Pancreas (tissue), 10 donors: ENCODE results near the gene WNK1. TPM values are rescaled to one million over a fixed set of nuclear protein-coding genes. Genes with fewer than 3 reads are reported as not detected.
"Not testable (repeated sequence)": the region's sequence is repeated elsewhere in the genome, so short reads cannot be mapped to it uniquely, and the experiment has no call there.

ENCODE experiments used
- ATAC-seq, 4 donors: fragments of 200-7000 bp; cut with Tn5 transposase; one replicate each; pipeline versions ENCODE4 v1.8.0 to v1.9.1; 2020; ENCODE audit warnings: mild to moderate bottlenecking in 4 of 4, moderate library complexity in 4 of 4
- DNase-seq, 6 donors: peaks; one replicate each; pipeline ENCODE4 v3.0.0-alpha.2; 2020
- FAIRE-seq: peaks from 2 replicates; lab custom pipeline; 2012; peaks lifted over from hg19 to GRCh38; lab: Jason Lieb, UNC
- H3K27ac ChIP-seq, 4 donors: fragments of 200-600 bp; sonication (generic); 1 replicate in 3 of 4; 2 replicates in 1 of 4; pipeline versions ENCODE4 v1.5.0 to v1.8.0; 2020
- H3K27me3 ChIP-seq, 4 donors: fragments of 200-600 bp; one replicate each; pipeline ENCODE4 v1.8.0; 2021
- H3K36me3 ChIP-seq, 3 donors: fragments of 200-600 bp; sonication (generic) in 1 of 3; one replicate each; pipeline versions ENCODE4 v1.5.0 to v1.8.0; 2020 to 2021
- H3K4me1 ChIP-seq, 3 donors: fragments of 200-600 bp; one replicate each; pipeline ENCODE4 v1.8.0; 2021
- H3K4me3 ChIP-seq, 4 donors: fragments of 200-600 bp; sonication (generic) in 2 of 4; one replicate each; pipeline versions ENCODE4 v1.5.0 to v1.8.0; 2020 to 2021
- H3K9me3 ChIP-seq, 4 donors: fragments of 200-600 bp; one replicate each; pipeline ENCODE4 v1.8.0; 2021
- WGBS, 2 donors: extraction: QIAGEN DNeasy Blood & Tissue Kit; methylation state at CpG; one replicate each; pipeline ENCODE4 v1.1.7; 2013; 5-methylcytosine and 5-hydroxymethylcytosine counted together
- intact Hi-C, 3 donors: fragments of 100-400 bp; cut with DNase I; formaldehyde crosslinking; loops; one replicate each; pipeline versions ENCODE4 v1.11.1 to v1.14.2; 2022
- polyA plus RNA-seq, 2 donors: library from polyadenylated mRNA; stranded (reverse); fragments of 200-250 nt; gene quantifications; one replicate each; pipeline ENCODE4 v1.2.3, GENCODE V29; 2013
- total RNA-seq, 6 donors: library from RNA; stranded (reverse); fragmentation: NEBNext Ultra II Directional in 4 of 6; extraction: Animal tissue kit (Norgen Biotek cat#: 25700) in 4 of 6; gene quantifications; one replicate each; pipeline versions ENCODE4 v1.2.1 to v1.2.4, GENCODE V29; 2021 to 2023
- TF ChIP-seq, protein P1 (sequence below), 4 donors: fragments of 200-600 bp; sonication (generic) in 3 of 4; IDR thresholded peaks; one replicate each; pipeline versions ENCODE4 v1.5.0 to v1.8.0; 2021; ENCODE audit warnings: antibody characterized with exemption in 4 of 4
- donor health status: healthy with polysubstance abuse.
- donor health status: DM: no; HTN: no; CAD: no; lungs with moderate emphysema.
- donor health status: DM: no; HTN: no; CAD: no.
- donor health status: control.
- donor health status: control.
- donor health status: Bipolar disorder and iron deficiency.
- donor health status: DM: yes; HTN: yes; CAD: no.
- donor health status: DM: no; HTN: no; CAD: no.
- donor health status: DM: no; HTN: no; CAD: no.
- donor health status: DM: yes; HTN: yes; CAD: no.

WNK1 gene
- total RNA-seq (10 to 100 TPM; 36.8 to 73.9 (median 40.1) TPM), polyA plus RNA-seq (10 to 100 TPM; 10.9 to 11.4 TPM)

DNA sequence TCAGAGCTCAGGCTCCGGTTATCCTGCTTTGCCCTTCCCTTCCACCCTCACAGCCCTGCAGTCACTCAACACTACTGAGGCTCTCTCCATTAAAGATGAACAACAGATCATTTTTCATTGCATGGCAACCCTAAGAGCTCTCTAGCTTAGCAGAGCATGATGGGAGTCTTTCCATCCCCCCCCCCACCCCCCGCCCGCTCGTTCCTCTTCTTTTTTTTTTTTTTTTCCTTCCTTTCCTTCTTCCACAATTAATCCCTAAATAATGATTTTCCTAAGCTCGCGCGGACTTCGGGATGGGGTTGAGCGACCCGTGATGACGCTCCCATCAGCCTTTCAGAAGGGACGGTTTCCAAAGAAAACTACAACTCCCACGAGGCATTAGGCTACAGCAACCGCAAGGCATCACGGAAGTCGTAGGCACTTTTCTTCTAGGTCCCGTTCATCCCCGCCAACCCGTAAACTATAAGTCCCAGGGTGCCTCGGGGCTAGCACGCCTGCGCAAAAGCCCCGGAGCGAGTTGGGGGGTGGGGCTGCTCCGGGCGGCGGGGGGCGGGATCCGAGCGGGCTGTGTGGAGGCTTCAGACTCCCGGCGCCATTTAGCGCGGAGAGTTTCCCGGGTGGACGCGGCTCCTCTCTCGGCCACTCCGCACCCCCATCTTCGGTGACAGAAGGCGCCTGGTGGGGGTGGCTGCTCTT lies at the start of gene WNK1:
WNK1 (plus strand) TSS at position 581 of the 696 bp plus-strand sequence. CDS start 987 bp downstream, outside the sequence.
- 1% methylated on average over 34 to 41 of the region's 41 CpGs for WGBS, 2 donors
- Histone ChIP-seq H3K27ac (peak within 1 kb of the TSS; percentile 90 to 97 (median 95)), H3K36me3 (no peaks in the 10 kb centered on the region), H3K9me3 (no peaks in the 10 kb centered on the region), H3K4me3 (peak within 1 kb of the TSS; percentile 68 to 86 (median 77)), H3K4me1 (peaks cover 0 to 22% (median 17%) of the 10 kb centered on the region in 3 donors), H3K27me3 (no peaks in the 10 kb centered on the region)
- DNase-seq: peak; percentile 95 to 98 (median 96)
- peak; percentile 69 for FAIRE-seq
- TF ChIP-seq, protein P1, sequence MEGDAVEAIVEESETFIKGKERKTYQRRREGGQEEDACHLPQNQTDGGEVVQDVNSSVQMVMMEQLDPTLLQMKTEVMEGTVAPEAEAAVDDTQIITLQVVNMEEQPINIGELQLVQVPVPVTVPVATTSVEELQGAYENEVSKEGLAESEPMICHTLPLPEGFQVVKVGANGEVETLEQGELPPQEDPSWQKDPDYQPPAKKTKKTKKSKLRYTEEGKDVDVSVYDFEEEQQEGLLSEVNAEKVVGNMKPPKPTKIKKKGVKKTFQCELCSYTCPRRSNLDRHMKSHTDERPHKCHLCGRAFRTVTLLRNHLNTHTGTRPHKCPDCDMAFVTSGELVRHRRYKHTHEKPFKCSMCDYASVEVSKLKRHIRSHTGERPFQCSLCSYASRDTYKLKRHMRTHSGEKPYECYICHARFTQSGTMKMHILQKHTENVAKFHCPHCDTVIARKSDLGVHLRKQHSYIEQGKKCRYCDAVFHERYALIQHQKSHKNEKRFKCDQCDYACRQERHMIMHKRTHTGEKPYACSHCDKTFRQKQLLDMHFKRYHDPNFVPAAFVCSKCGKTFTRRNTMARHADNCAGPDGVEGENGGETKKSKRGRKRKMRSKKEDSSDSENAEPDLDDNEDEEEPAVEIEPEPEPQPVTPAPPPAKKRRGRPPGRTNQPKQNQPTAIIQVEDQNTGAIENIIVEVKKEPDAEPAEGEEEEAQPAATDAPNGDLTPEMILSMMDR (IDR thresholded peaks at IDR 0.05): no peak
- peak; percentile 78 to 87 (median 84) for ATAC-seq
- intact Hi-C loops: loop anchor here in 2 of 3 donors (5.0 to 10.0 kb wide), 2 partner anchors 175 to 187 kb away; no protein-coding TSS in a partner anchor

DNA sequence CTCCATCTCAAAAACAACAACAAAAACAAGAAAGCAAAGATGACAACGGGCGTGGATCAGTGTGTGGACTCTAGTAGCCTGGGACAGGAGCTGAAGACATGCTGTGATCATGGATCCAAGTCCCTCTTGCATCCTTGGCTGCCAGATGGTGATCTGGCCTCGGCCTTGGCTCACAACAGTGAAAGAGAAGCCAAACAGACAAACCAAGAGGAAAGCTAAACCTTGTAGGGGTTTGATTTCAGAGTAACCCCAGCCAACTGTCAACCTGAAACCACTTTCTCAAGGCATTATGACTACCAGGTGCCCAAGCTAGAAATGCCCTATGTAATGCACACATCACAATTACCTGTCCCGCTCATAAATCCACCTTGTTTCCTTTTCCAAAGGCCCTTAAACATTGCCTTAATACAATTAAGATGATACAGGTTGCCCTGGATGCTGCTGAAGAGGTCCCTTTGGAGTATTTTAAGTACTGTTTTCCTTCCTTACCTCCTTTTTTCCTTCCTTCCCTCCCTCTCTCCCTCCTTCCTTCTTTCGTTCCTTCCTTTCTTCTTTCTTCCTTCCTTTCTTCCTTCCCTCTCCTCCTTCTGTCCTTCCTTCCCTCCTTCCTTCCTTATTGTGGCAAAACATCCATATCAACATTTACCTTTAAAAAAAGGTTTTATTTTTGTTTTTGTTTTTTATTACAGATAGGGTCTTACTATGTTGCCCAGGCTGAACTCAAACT lies 47.7 kb upstream of the WNK1 start:
- FAIRE-seq (no peak), ATAC-seq (no peak), DNase-seq (no peak)
- intact Hi-C loops: no loop called here
- Histone ChIP-seq H3K9me3 (no peaks in the 10 kb centered on the region), H3K4me3 (no peak overlapping the region), H3K27me3 (no peaks in the 10 kb centered on the region), H3K36me3 (no peaks in the 10 kb centered on the region), H3K27ac (no peak overlapping the region), H3K4me1 (no peaks in the 10 kb centered on the region)
- TF ChIP-seq, protein P1 (IDR thresholded peaks at IDR 0.05): no peak
- WGBS, 2 donors: 81 to 87% methylated on average over 5 of the region's 5 CpGs

DNA sequence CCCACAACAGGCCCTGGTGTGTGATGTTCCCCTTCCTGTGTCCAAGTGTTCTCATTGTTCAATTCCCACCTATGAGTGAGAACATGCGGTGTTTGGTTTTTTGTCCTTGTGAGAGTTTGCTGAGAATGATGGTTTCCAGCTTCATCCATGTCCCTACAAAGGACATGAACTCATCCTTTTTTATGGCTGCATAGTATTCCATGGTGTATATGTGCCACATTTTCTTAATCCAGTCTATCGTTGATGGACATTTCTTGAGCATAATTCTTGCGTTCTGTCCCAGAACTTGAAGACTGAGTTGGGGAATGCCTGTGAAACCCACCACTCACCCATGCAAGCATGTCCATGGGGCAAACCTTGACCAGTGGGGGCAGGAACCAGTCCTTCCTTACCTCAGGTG lies 44.3 kb upstream of the WNK1 start:
- H3K9me3 ChIP-seq, H3K27ac ChIP-seq, H3K4me1 ChIP-seq, intact Hi-C loops, FAIRE-seq, ATAC-seq, DNase-seq, H3K4me3 ChIP-seq, H3K36me3 ChIP-seq, H3K27me3 ChIP-seq: not testable (repeated sequence)
- 67 to 83% methylated on average over 2 of the region's 3 CpGs for whole genome bisulfite sequencing, 2 donors

DNA sequence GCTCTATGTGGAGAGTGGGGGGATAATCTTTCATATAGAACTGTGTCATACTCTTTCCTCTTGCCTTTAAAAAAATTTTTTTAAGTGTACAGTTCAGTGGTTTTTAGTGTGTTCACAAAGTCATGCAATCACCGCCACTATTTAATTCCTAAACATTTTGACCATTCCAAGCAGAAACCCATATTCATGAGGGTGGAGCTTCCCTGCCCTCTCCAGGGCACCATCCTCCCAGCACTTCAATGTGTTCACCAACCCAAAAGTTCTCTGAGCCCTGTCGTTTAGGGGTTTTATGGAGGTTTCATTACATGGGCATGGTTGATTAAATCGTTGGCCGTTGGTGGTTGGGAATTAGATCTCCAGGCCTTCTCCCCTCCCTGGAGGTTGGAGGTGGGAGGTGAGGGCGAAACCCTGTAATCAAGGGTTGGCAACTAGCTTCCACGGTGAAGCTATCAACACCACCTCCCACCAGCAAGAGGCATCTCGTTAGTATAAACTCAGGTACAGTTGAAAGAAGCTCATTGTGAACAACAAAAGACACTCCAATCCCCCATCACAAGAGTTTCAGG lies 42.8 kb upstream of the WNK1 start:
- DNase-seq (no peak), ATAC-seq (no peak), FAIRE-seq (no peak)
- 76 to 83% methylated on average over 7 of the region's 7 CpGs for WGBS, 2 donors
- no peaks in the 10 kb centered on the region for H3K27me3 ChIP-seq
- intact Hi-C loops: no loop called here
- H3K27ac ChIP-seq: no peak overlapping the region
- TF ChIP-seq, protein P1 (IDR thresholded peaks at IDR 0.05): no peak
- H3K4me1 ChIP-seq: no peaks in the 10 kb centered on the region
- H3K4me3 ChIP-seq: no peak overlapping the region
- no peaks in the 10 kb centered on the region for H3K9me3 ChIP-seq
- H3K36me3 ChIP-seq: no peaks in the 10 kb centered on the region

DNA sequence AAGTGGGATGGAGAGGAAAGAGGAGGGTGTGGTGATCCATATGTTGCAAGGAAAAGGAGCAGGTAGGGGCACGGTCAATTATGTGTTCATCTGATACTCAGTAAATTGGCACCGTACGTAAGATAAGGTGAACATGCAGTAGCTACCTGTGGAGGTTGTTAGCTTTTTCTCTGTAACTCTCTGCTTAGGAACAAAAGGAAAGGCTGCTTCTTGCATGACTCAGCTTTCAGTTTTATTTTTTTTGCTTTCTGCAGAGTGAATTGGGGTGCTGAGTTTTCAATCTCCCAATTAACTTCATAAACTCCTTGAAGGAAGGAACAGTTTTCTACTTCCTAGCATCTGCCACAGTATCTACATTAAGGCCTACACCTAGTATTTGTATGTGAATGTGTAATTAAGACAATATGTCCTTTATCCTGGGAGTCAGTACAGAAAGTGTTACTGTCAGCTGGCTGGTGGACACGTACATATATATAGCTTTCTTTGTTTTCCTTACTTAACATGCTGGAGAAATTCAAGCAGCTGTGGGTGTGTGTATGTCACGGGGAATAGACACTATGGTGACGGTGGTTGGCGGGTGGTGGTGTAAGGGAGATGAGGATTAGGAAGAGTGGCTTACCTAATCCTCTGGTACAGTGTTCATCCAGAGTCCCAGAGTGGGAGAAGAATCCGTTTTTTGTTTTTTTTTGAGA lies 40.1 kb upstream of the WNK1 start:
- 64 to 71% methylated on average over 8 of the region's 8 CpGs for WGBS, 2 donors
- H3K4me3 ChIP-seq: no peak overlapping the region
- no peaks in the 10 kb centered on the region for H3K27me3 ChIP-seq
- intact Hi-C loops: no loop called here
- no peaks in the 10 kb centered on the region for H3K9me3 ChIP-seq
- TF ChIP-seq, protein P1 (IDR thresholded peaks at IDR 0.05): no peak
- ATAC-seq (no peak), FAIRE-seq (no peak), DNase-seq (no peak)
- no peaks in the 10 kb centered on the region for H3K4me1 ChIP-seq
- no peaks in the 10 kb centered on the region for H3K36me3 ChIP-seq
- no peak overlapping the region for H3K27ac ChIP-seq
